Activated T-helper 1 cell treated with anti-CD3 and anti-CD28 coated beads, Interleukin-12 subunit alpha, Interleukin-12 subunit beta, Interleukin-2, Interleukin-4 antibody, amounts not matched to agents 30 ng/mL and 10 ng/mL and 1 ng/mL, durations not matched to agents 14 hours and 24 hours and 36 hours (primary cell): ENCODE results near the gene ARL10. TPM values are rescaled to one million over a fixed set of nuclear protein-coding genes. Genes with fewer than 3 reads are reported as not detected.

Experiments
- DNase-seq: peaks from one replicate; pipeline ENCODE4 v3.0.0; 2021; ENCODE audit warnings: low spot score
- H3K27ac Mint-ChIP-seq: one replicate; pipeline ENCODE4 v1.8.0; 2021; ENCODE audit warnings: mild to moderate bottlenecking, mixed read lengths
- H3K27me3 Mint-ChIP-seq: one replicate; pipeline ENCODE4 v1.8.0; 2022; ENCODE audit warnings: mild to moderate bottlenecking, moderate library complexity, mixed read lengths; ENCODE audit not compliant: insufficient read depth
- H3K36me3 Mint-ChIP-seq: one replicate; pipeline ENCODE4 v1.8.0; 2021; ENCODE audit warnings: low read depth, mixed read lengths
- H3K4me1 Mint-ChIP-seq: one replicate; pipeline ENCODE4 v1.8.0; 2021; ENCODE audit warnings: low read depth, mixed read lengths
- H3K4me3 Mint-ChIP-seq: one replicate; pipeline ENCODE4 v1.8.0; 2021; ENCODE audit warnings: mild to moderate bottlenecking, moderate library complexity, mixed read lengths
- H3K9me3 Mint-ChIP-seq: one replicate; pipeline ENCODE4 v1.8.0; 2021; ENCODE audit warnings: mixed read lengths
- intact Hi-C: fragments of 100-400 bp; cut with micrococcal nuclease; formaldehyde crosslinking; loops from one replicate; pipeline ENCODE4 v1.15.1; 2024
- total RNA-seq: library from RNA; stranded (reverse); gene quantifications from 2 replicates; pipeline ENCODE4 v1.2.3, GENCODE V29; 2022

The ARL10 gene
- total RNA-seq, 1 donor from 2014 or later: 22.3 TPM

DNA sequence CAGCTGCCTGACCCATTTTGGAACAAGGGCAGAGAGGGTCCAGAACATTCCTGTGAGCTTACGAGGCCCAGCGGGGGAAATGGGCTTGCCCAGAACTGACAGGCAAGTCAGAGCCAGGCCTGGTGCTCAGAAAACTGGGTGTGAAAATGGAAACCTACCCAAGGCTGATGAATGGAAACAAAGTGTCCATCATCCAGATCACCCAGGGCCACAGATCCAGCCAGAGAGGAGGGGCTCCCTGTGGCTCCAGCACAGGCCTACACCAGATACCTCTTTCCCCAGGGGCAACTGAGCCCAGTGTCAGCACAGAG lies 47.9 kb downstream of the ARL10 start:
- Mint-ChIP-seq H3K27me3 (no peaks in the 10 kb centered on the region), H3K9me3 (no peaks in the 10 kb centered on the region), H3K4me3 (no peak overlapping the region), H3K27ac (no peak overlapping the region), H3K36me3 (peaks cover 11% of the 10 kb centered on the region), H3K4me1 (peaks cover 44% of the 10 kb centered on the region)
- no peak for DNase-seq
- intact Hi-C loops: no loop called here

DNA sequence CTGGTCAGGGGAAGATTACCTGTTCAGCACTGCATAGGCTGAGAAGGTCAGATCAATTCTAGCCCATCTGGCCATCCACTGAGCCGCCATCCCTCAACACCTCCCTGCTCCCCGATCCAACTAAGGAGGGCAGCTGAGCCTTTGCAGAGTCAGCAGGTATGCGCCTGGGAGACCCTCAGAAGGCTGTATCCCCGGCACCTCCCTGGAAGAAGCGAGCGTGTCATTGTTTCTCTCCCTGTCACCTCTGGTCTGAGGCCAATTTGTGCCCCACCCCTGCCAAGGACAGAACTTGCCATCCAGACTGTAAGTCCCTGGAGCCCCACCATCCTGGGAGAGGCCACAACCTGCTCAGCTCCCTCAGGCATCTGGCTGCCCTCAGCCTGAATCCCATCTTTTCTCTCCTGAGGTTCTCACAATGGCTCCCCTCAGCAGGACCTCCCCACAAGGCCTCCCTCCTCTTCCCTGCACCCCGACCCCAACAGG lies 48.5 kb downstream of the ARL10 start:
- DNase-seq: no peak
- intact Hi-C loops: no loop called here
- no peak overlapping the region for H3K27ac Mint-ChIP-seq
- no peaks in the 10 kb centered on the region for H3K27me3 Mint-ChIP-seq
- H3K4me3 Mint-ChIP-seq: no peak overlapping the region
- H3K4me1 Mint-ChIP-seq: peaks cover 44% of the 10 kb centered on the region
- no peaks in the 10 kb centered on the region for H3K9me3 Mint-ChIP-seq
- peaks cover 11% of the 10 kb centered on the region for H3K36me3 Mint-ChIP-seq

DNA sequence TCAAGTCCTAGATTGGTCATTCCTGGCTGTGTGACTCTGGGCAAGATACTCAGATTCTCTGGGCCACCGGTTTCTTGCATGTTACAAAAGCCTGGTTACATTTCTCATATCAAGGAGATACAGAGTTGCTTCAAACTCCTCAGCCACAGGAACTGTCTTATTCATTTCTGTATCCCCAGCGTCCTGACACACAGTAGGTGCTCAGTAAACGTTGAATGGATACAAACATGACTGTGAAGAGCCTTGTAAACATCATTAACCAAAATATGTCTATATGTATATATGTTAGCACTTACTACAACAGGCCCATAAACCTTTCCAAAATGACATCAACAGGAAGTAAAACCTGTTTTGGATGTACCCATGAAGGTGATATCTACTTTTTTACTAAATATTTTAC lies 49.4 kb downstream of the ARL10 start:
- Mint-ChIP-seq H3K27me3 (no peaks in the 10 kb centered on the region), H3K4me3 (peak overlapping the region; percentile 84), H3K9me3 (no peaks in the 10 kb centered on the region), H3K27ac (peak overlapping the region; percentile 31), H3K36me3 (peaks cover 11% of the 10 kb centered on the region), H3K4me1 (peaks cover 44% of the 10 kb centered on the region)
- no peak for DNase-seq
- intact Hi-C loops: loop anchor here (5.0 kb wide), 1 partner anchor 233 kb away; the partner anchor contains the start of gene TSPAN17

DNA sequence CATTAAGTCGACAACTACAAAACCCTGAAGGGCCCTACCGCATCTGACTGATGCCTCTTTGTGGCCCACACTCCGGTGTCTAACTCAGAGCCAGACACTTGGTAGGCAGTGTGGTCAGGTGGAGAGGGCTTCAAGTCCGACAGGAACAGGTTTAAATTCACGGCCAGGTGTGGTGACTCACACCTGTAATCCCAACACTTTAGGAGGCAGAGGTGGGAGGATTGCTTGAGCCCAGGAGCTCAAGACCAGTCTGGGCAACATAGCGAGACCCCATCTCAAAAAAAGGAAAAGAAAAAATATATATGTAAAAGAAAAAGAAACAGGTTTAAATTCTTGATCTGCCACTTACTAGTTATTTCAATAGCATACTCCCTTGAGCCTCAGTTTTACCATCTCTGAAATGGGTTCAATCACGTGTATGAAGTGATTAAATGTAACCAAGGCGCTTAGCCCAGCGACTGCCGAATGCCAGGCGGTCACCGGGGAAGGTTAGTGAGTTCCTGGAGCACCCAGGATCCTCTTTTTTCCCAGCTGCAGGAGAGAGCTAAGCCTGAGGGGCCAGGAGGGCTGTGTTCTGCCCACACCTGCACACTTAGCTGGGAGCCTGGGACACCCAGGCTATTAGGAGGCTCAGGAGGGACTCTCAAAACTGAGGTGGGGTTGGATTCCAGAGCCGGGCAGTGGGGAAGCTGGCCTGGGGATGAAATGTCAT lies 50.1 kb downstream of the ARL10 start:
- Mint-ChIP-seq H3K27ac (peak overlapping the region; percentile 25), H3K9me3 (no peaks in the 10 kb centered on the region), H3K27me3 (peaks cover 6% of the 10 kb centered on the region), H3K36me3 (peaks cover 7% of the 10 kb centered on the region), H3K4me3 (peak overlapping the region; percentile 84), H3K4me1 (peaks cover 44% of the 10 kb centered on the region)
- intact Hi-C loops: loop anchor here (5.0 kb wide), 1 partner anchor 232 kb away; the partner anchor contains the start of gene TSPAN17
- DNase-seq: no peak

GRCh38 chr5:176415952-176416924 lies 51.0 kb downstream of the ARL10 start, which contains the start of gene CLTB:
Gene CLTB (minus strand): TSS chr5:176416539. CDS start chr5:176416363, 176 bp downstream.
- intact Hi-C loops: loop anchor here (1.0 to 5.0 kb wide), 9 partner anchors 27 to 231 kb away; partner anchors contain the start of genes FAF2, KIAA1191, RNF44 and TSPAN17
- Mint-ChIP-seq H3K4me3 (peak within 1 kb of the TSS; percentile 84), H3K27me3 (peaks cover 14% of the 10 kb centered on the region), H3K4me1 (peaks cover 38% of the 10 kb centered on the region), H3K27ac (peak within 1 kb of the TSS; percentile 44), H3K9me3 (no peaks in the 10 kb centered on the region), H3K36me3 (peaks cover 2% of the 10 kb centered on the region)
- peak; percentile 76 for DNase-seq

DNA sequence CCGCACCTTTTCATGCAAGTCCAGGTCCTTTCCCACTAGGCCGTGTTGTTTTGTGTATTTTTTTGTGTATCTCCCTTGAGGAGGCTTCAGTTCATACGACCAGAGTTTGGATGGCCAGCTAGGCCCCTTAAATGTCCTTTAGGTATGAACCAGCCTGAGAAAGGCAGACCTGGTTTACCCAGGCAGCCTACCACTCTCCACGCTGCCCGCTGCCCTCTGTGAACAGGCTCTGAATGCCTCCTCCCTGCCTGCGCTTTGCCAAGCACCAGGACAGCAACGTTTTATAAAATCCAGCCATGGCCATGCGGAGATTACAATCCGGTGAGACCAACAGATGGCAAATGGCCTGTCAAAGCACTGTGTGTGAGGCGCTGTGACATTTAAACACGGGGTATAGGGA lies 51.7 kb downstream of the ARL10 start:
- H3K27me3 Mint-ChIP-seq: peaks cover 16% of the 10 kb centered on the region
- intact Hi-C loops: loop anchor here (1.0 to 5.0 kb wide), 9 partner anchors 28 to 230 kb away; partner anchors contain the start of genes FAF2, KIAA1191, RNF44 and TSPAN17
- peak overlapping the region; percentile 64 for H3K4me3 Mint-ChIP-seq
- DNase-seq: no peak
- H3K27ac Mint-ChIP-seq: peak overlapping the region; percentile 44
- no peaks in the 10 kb centered on the region for H3K9me3 Mint-ChIP-seq
- H3K36me3 Mint-ChIP-seq: peaks cover 2% of the 10 kb centered on the region
- H3K4me1 Mint-ChIP-seq: peaks cover 33% of the 10 kb centered on the region

DNA sequence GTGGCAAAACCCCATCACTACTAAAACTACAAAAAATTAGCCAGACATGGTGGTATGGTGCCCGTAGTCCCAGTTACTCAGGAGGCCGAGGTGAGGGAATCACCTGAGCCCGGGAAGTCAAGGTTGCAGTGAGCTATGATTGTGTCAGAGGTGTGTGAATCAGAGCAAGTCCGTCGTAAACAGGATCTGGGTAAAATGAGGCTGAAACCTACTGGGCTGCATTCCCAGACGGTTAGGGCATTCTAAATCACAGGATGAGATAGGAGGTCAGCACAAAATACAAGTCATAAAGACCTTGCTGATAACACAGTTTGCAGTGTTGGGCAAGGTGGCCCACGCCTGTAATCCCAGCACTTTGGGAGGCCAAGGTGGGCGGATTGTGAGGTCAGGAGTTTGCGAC lies 53.0 kb downstream of the ARL10 start:
- peaks cover 25% of the 10 kb centered on the region for H3K4me1 Mint-ChIP-seq
- intact Hi-C loops: loop anchor here (5.0 kb wide), 1 partner anchor 229 kb away; the partner anchor contains the start of gene TSPAN17
- no peak for DNase-seq
- H3K4me3 Mint-ChIP-seq: no peak overlapping the region
- H3K27ac Mint-ChIP-seq: no peak overlapping the region
- H3K36me3 Mint-ChIP-seq: no peaks in the 10 kb centered on the region
- H3K27me3 Mint-ChIP-seq: peaks cover 22% of the 10 kb centered on the region
- no peaks in the 10 kb centered on the region for H3K9me3 Mint-ChIP-seq

DNA sequence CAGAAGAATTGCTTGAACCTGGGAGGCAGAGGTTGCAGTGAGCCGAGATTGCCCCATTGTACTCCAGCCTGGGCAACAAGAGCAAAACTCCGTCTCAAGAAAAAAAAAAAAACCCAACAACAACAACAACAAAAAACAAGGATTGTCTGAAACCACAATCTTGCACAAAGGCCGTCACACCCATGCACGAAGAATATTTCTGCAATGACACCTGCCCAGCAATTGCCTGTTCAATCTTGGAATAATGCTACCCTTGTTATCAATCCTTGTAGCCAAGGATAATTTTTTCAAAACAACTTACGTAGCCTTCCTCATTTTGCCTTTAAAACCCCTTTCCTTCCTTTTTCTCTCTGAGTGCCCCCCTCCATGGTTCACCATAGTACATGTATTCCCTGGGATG lies 54.8 kb downstream of the ARL10 start:
- Mint-ChIP-seq H3K27ac (no peak overlapping the region), H3K36me3 (no peaks in the 10 kb centered on the region), H3K27me3 (peaks cover 22% of the 10 kb centered on the region), H3K4me1 (peaks cover 13% of the 10 kb centered on the region), H3K4me3 (no peak overlapping the region), H3K9me3 (no peaks in the 10 kb centered on the region)
- DNase-seq: no peak
- intact Hi-C loops: no loop called here

DNA sequence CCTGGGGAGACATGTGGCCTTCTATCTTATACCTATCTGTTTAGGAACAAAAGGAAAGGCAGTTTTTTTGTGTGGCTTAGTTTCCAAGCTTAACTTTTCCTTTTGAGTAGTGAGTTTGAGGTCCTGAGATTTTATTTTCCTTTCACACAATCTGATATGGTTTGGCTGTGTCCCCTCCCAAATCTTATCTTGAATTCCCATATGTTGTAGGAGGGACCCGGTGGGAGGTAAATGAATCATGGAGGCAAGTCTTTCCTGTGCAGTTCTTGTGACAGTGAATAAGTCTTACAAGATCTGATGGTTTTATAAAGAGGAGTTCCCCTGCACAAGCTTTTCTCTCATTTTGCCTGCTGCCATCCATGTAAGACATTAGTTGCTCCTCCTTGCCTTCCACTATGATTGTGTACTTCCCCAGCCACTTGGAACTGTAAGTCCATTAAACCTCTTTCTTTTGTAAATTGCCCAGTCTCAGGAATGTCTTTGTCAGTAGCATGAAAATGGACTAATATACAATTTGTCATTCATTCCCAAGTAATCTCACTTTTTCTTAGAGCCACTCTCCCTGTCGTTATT lies 55.8 kb downstream of the ARL10 start:
- H3K27ac Mint-ChIP-seq: no peak overlapping the region
- intact Hi-C loops: no loop called here
- H3K9me3 Mint-ChIP-seq: no peaks in the 10 kb centered on the region
- H3K36me3 Mint-ChIP-seq: no peaks in the 10 kb centered on the region
- peaks cover 7% of the 10 kb centered on the region for H3K4me1 Mint-ChIP-seq
- H3K4me3 Mint-ChIP-seq: no peak overlapping the region
- H3K27me3 Mint-ChIP-seq: peaks cover 25% of the 10 kb centered on the region
- DNase-seq: no peak

- H3K36me3 Mint-ChIP-seq: no peaks in the 10 kb centered on the region
- no peaks in the 10 kb centered on the region for H3K9me3 Mint-ChIP-seq
- no peak for DNase-seq
- no peak overlapping the region for H3K4me3 Mint-ChIP-seq
- H3K27ac Mint-ChIP-seq: no peak overlapping the region
- no peaks in the 10 kb centered on the region for H3K4me1 Mint-ChIP-seq
- peaks cover 30% of the 10 kb centered on the region for H3K27me3 Mint-ChIP-seq
- intact Hi-C loops: no loop called here
These were observed 58.9 kb downstream of the ARL10 start for GRCh38 chr5:176424181-176424580.

GRCh38 chr5:176425138-176425537 lies 59.9 kb downstream of the ARL10 start:
- no peaks in the 10 kb centered on the region for H3K36me3 Mint-ChIP-seq
- DNase-seq: no peak
- peaks cover 29% of the 10 kb centered on the region for H3K27me3 Mint-ChIP-seq
- no peaks in the 10 kb centered on the region for H3K9me3 Mint-ChIP-seq
- no peak overlapping the region for H3K4me3 Mint-ChIP-seq
- peaks cover 4% of the 10 kb centered on the region for H3K4me1 Mint-ChIP-seq
- H3K27ac Mint-ChIP-seq: no peak overlapping the region
- intact Hi-C loops: no loop called here

DNA sequence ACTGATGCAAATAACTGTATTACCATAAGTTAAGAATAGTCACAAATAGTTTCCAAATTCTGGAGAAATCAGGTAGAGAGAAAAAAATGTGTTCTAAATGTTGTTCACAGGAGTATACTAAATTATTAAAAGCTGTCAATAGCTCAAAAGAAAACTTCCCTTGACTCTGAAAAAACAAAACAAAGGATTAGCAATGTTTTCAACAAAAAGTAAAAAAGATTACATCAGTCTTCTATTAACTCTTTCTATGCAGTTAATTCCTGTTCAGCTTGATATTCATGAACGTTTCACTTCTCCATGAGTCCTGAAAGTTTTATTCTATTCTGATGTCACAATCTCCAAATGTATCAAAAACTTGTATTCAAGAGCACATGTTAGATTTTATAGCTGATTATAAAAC lies 60.5 kb downstream of the ARL10 start:
- Mint-ChIP-seq H3K4me1 (peaks cover 10% of the 10 kb centered on the region), H3K36me3 (no peaks in the 10 kb centered on the region), H3K4me3 (no peak overlapping the region), H3K27me3 (peaks cover 22% of the 10 kb centered on the region), H3K27ac (no peak overlapping the region), H3K9me3 (no peaks in the 10 kb centered on the region)
- no peak for DNase-seq
- intact Hi-C loops: no loop called here
